ENCODE results near the gene ASXL1. TPM values are rescaled to one million over a fixed set of nuclear protein-coding genes. Genes with fewer than 3 reads are reported as not detected.
"Not testable (repeated sequence)": the region's sequence is repeated elsewhere in the genome, so short reads cannot be mapped to it uniquely, and the experiment has no call there.

Gene ASXL1
- total and polyA plus RNA-seq, 3 experiments from 2014 or later, result 19.8 to 133 (median 131) TPM

- Histone ChIP-seq H3K4me1 (ENCODE audit: insufficient read depth, low read length) (no peaks in the 10 kb centered on the region), H3K27ac (ENCODE audit: low read depth, low read length) (no peak overlapping the region), H3K9me3 (ENCODE audit: low read length) (no peaks in the 10 kb centered on the region), H3K36me3 (ENCODE audit: insufficient read depth, low read length) (no peaks in the 10 kb centered on the region), H3K4me3 (ENCODE audit: low read length) (no peak overlapping the region), H3K27me3 (ENCODE audit: insufficient read depth, low read length, poor library complexity, severe bottlenecking) (no peaks in the 10 kb centered on the region)
- ChIA-PET POLR2A (no interaction called here), CTCF (no interaction called here)
- DNase-seq, result no peak
- Mint-ChIP-seq H3K9me3 (no peaks in the 10 kb centered on the region), H3K27ac (no peak overlapping the region), H3K27me3 (peaks cover 0 to 2% of the 10 kb centered on the region in 2 donors), H3K4me3 (no peak overlapping the region), H3K36me3 (peaks cover 0 to 32% (median 0%) of the 10 kb centered on the region in 3 donors), H3K4me1 (peaks cover 0 to 10% (median 4%) of the 10 kb centered on the region in 3 donors)
These were observed 105.7 kb downstream of the ASXL1 start for GRCh38 chr20:32463642-32464400.

DNA sequence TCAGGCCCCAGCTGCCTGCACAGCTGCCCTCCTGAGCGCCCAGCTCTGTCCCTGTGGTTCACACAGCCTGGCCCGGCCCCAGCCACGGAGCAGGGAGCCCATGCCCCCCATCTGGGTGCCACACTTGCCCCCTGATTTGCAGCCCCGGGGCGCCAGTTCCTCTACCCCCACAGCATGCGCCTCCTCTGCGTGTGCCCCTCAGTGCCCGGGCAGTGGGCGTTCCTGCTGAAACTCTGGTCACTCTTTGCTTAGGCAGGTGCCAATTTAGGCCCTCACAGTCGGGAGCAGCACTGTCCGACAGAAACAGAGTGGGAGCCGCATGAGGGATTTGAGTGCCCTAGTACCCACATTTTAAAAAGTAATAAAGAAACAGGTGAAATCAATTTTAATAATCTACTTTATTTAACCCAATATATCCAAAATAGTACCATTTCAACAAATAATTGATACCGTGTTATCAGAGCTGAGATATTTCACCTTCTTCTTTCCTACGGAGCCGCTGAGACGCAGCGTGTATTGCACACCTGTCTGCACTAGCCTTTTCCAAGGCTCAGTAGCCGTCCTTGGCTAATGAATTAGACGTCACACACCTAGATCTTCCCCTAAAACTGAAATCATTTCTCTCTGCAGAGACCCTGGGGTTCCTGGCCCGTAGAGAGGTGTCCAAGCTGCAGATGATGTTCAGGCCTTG lies 106.4 kb downstream of the ASXL1 start:
- Histone ChIP-seq H3K27me3 (ENCODE audit: insufficient read depth, low read length, poor library complexity, severe bottlenecking) (no peaks in the 10 kb centered on the region), H3K27ac (ENCODE audit: low read depth, low read length) (no peak overlapping the region), H3K4me3 (ENCODE audit: low read length) (no peak overlapping the region), H3K4me1 (ENCODE audit: insufficient read depth, low read length) (no peaks in the 10 kb centered on the region), H3K36me3 (ENCODE audit: insufficient read depth, low read length) (no peaks in the 10 kb centered on the region), H3K9me3 (ENCODE audit: low read length) (no peaks in the 10 kb centered on the region)
- POLR2A ChIA-PET, result no interaction called here
- peaks cover 0 to 34% (median 0%) of the 10 kb centered on the region in 3 donors for H3K36me3 Mint-ChIP-seq
- no peaks in the 10 kb centered on the region for H3K9me3 Mint-ChIP-seq
- no peak overlapping the region for H3K4me3 Mint-ChIP-seq
- DNase-seq, result no peak
- CTCF ChIA-PET, result no interaction called here
- H3K27ac Mint-ChIP-seq, result peak overlapping the region in 2 of 8 donors; percentile 3 to 71
- peaks cover 0 to 10% (median 7%) of the 10 kb centered on the region in 3 donors for H3K4me1 Mint-ChIP-seq
- peaks cover 0 to 2% of the 10 kb centered on the region in 2 donors for H3K27me3 Mint-ChIP-seq

DNA sequence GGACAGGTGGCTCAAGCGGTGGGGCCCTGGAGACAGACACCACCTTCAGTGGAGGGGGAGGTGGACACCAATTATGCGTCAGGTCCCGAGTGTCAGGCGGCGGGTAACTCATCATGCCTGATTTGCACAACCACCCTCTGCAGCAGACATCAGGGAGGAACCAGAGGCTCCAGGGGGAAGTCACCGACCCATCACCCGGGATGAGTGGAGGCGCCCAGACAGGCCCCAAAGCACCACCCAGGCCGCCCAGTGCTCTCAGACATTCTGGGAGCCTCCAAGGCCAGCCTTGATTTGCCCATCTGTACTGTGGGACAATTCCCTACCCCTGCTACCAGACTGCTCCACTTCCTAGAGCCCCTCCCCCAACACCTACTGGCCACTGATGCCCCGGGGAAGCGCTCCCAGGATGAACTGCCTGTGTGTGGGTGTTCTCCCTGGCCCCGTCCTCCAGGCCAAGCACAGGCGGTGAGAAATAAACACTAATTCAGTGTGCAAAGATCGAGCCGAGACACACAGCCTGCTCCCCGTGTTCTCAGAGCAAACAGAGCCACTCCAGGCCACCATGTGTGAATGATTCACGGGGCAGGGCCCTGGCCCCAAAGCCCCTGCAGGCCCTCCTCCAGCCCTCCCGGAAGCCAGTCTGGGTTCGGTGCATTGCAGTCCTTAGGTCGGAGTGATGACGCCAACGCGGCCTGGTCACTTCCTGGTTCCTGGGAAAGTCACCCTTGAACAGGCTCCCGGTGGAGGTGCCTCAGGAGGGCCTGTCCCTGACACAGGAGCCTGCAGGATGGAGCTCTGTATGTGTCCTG lies 107.2 kb downstream of the ASXL1 start:
- Mint-ChIP-seq H3K4me3 (no peak overlapping the region), H3K4me1 (peaks cover 0 to 10% (median 5%) of the 10 kb centered on the region in 3 donors), H3K36me3 (peaks cover 0 to 32% (median 0%) of the 10 kb centered on the region in 3 donors), H3K27me3 (peaks cover 0 to 2% of the 10 kb centered on the region in 2 donors), H3K27ac (peak overlapping the region in 2 of 8 donors; percentile 56 to 71), H3K9me3 (no peaks in the 10 kb centered on the region)
- no peaks in the 10 kb centered on the region for H3K27me3 ChIP-seq (ENCODE audit: insufficient read depth, low read length, poor library complexity, severe bottlenecking)
- no peak overlapping the region for H3K27ac ChIP-seq (ENCODE audit: low read depth, low read length)
- CTCF ChIA-PET, result interaction anchor here (0.7 to 0.8 kb wide), 2 partner anchors 19 to 20 kb away, joined by 3 read pairs; no protein-coding TSS in a partner anchor
- POLR2A ChIA-PET, result no interaction called here
- DNase-seq, result no peak
- no peaks in the 10 kb centered on the region for H3K36me3 ChIP-seq (ENCODE audit: insufficient read depth, low read length)
- H3K4me3 ChIP-seq (ENCODE audit: low read length), result no peak overlapping the region
- H3K9me3 ChIP-seq (ENCODE audit: low read length), result no peaks in the 10 kb centered on the region
- H3K4me1 ChIP-seq (ENCODE audit: insufficient read depth, low read length), result no peaks in the 10 kb centered on the region

DNA sequence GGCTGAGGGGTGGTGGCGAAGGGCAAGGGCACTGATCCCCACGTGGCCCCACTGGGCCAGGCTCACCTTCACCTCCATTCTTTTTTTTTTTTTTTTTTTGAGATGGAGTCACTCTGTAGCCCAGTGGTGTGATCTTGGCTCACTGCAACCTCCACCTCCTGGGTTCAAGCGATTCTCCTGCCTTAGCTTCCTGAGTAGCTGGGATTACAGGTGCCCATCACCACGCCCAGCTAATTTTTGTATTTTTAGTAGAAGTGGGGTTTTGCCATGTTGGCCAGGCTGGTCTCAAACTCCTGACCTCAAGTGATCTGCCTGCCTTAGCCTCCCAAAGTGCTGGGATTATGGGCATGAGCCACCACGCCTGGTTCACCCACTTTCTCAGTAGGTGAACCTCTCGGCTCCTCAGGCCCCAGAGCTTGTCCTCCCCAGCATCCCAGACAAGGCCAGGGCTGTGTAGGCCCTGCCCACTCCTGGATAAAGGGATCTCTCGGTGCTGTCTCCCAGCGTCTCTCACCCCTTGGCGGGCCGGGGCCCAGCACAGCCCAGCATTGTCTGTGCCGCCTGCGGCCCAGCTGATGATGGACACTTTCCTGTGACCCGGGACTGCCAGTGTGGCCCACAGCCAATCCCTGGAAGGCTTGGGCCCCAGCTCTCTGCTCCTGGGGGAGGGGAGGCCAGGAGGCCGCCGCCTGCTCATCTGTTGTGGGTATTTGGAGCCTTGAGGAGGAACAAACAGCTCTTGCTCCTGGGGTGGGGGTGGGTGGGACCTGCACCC lies 108.0 kb downstream of the ASXL1 start:
- H3K4me3 Mint-ChIP-seq; H3K9me3 Mint-ChIP-seq; H3K4me1 ChIP-seq (ENCODE audit: insufficient read depth, low read length); H3K27me3 Mint-ChIP-seq; H3K36me3 ChIP-seq (ENCODE audit: insufficient read depth, low read length); H3K9me3 ChIP-seq (ENCODE audit: low read length); H3K4me3 ChIP-seq (ENCODE audit: low read length); POLR2A ChIA-PET; H3K27me3 ChIP-seq (ENCODE audit: insufficient read depth, low read length, poor library complexity, severe bottlenecking); H3K27ac ChIP-seq (ENCODE audit: low read depth, low read length); DNase-seq: not testable (repeated sequence)
- peaks cover 0 to 33% (median 0%) of the 10 kb centered on the region in 3 donors for H3K36me3 Mint-ChIP-seq
- CTCF ChIA-PET, result interaction anchor here (0.7 to 0.8 kb wide), 2 partner anchors 20 kb away, joined by 3 read pairs; no protein-coding TSS in a partner anchor
- H3K4me1 Mint-ChIP-seq, result peaks cover 0 to 12% (median 6%) of the 10 kb centered on the region in 3 donors
- H3K27ac Mint-ChIP-seq, result peak overlapping the region in 2 of 8 donors; percentile 6 to 71

DNA sequence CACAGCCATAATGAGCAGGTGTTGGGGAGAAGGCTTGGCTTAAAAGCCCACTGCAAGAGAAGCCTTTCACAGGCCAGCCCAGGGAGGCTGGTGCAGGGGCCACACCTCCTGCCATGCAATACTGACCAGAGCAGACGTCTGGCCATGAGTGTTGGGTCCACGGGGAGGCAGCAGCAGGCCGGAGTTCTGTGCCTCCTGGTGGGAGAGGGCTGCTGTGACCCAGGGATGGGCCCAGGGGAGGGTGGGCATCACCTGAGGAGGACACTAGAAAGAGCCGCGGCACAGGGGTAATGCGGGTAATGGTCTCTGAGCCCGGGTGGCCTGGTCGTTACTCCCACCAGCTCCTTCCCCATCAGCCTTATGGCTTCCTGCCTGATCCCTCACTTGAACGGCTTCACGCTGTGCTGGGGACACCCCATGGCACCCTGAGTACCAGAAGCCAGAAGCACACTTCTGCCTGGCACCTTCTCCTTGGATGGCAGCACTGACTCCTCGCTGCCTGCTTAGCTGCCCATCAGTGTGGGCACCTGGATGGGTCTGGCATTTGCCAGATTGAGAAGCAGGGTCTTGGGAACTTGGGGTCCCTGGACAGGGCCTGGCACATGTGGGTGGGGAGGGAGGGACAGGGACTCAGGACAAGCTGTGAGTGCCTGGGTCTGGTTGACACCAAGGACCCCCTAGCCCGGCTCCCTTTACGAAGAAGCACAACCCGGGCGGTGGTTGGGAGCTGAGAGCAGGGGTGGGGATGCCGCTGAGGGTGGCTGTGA lies 108.8 kb downstream of the ASXL1 start:
- H3K9me3 Mint-ChIP-seq, result no peaks in the 10 kb centered on the region
- H3K4me1 Mint-ChIP-seq, result peaks cover 0 to 18% (median 6%) of the 10 kb centered on the region in 3 donors
- no peak overlapping the region for H3K27ac ChIP-seq (ENCODE audit: low read depth, low read length)
- no peaks in the 10 kb centered on the region for H3K4me1 ChIP-seq (ENCODE audit: insufficient read depth, low read length)
- no peak overlapping the region for H3K4me3 ChIP-seq (ENCODE audit: low read length)
- H3K36me3 ChIP-seq (ENCODE audit: insufficient read depth, low read length), result peaks cover 1% of the 10 kb centered on the region
- H3K4me3 Mint-ChIP-seq, result no peak overlapping the region
- peaks cover 0 to 37% (median 0%) of the 10 kb centered on the region in 3 donors for H3K36me3 Mint-ChIP-seq
- no peak for DNase-seq
- peaks cover 0 to 2% of the 10 kb centered on the region in 2 donors for H3K27me3 Mint-ChIP-seq
- CTCF ChIA-PET, result no interaction called here
- peak overlapping the region in 3 of 8 donors; percentile 22 to 82 (median 79) for H3K27ac Mint-ChIP-seq
- no peaks in the 10 kb centered on the region for H3K27me3 ChIP-seq (ENCODE audit: insufficient read depth, low read length, poor library complexity, severe bottlenecking)
- no peaks in the 10 kb centered on the region for H3K9me3 ChIP-seq (ENCODE audit: low read length)
- POLR2A ChIA-PET, result no interaction called here

GRCh38 chr20:32467506-32468312 lies 109.6 kb downstream of the ASXL1 start:
- Mint-ChIP-seq H3K4me3 (no peak overlapping the region), H3K36me3 (peaks cover 0 to 34% (median 0%) of the 10 kb centered on the region in 3 donors), H3K9me3 (no peaks in the 10 kb centered on the region), H3K4me1 (peaks cover 0 to 20% (median 6%) of the 10 kb centered on the region in 3 donors), H3K27me3 (peaks cover 0 to 2% of the 10 kb centered on the region in 2 donors), H3K27ac (peak overlapping the region in 3 of 8 donors; percentile 51 to 82 (median 79))
- POLR2A ChIA-PET, result no interaction called here
- Histone ChIP-seq H3K9me3 (ENCODE audit: low read length) (no peaks in the 10 kb centered on the region), H3K4me3 (ENCODE audit: low read length) (no peak overlapping the region), H3K27me3 (ENCODE audit: insufficient read depth, low read length, poor library complexity, severe bottlenecking) (no peaks in the 10 kb centered on the region), H3K36me3 (ENCODE audit: insufficient read depth, low read length) (peaks cover 9% of the 10 kb centered on the region), H3K27ac (ENCODE audit: low read depth, low read length) (no peak overlapping the region), H3K4me1 (ENCODE audit: insufficient read depth, low read length) (no peaks in the 10 kb centered on the region)
- CTCF ChIA-PET, result interaction anchor here (0.9 kb wide), 1 partner anchor 41 kb away, joined by 3 read pairs; no protein-coding TSS in a partner anchor
- no peak for DNase-seq

All from CD8-positive, alpha-beta memory T cell (primary cell).